ENCODE measurements around the gene SLC52A1.

GRCh38 chr17:5020502-5021023 lies 14.7 kb downstream of the SLC52A1 start:
- TF ChIP-seq CTCF (IDR thresholded peaks at IDR 0.05; ENCODE audit: low read length), result no peak
- no peak for TF ChIP-seq EZH2 (IDR thresholded peaks at IDR 0.05; ENCODE audit: borderline replicate concordance, low read length)
